DMS53 treated with DMSO at 0.1 percent for 48 hours (cell line): ENCODE data around the gene CHD2.
"Not testable (repeated sequence)": the region's sequence is repeated elsewhere in the genome, so short reads cannot be mapped to it uniquely, and the experiment has no call there.

Experiments used
- DNase-seq: peaks from one replicate; lab custom pipeline; 2025; ENCODE audit not compliant: unreplicated experiment; lab: John Stamatoyannopoulos, UW

CHD2 gene

GRCh38 chr15:93033434-93034045 lies 133.4 kb downstream of the CHD2 start:
- no peak for DNase-seq

- no peak for DNase-seq
Measured at GRCh38 chr15:93034512-93034911, 134.4 kb downstream of the CHD2 start.

GRCh38 chr15:93035092-93035915 lies 135.2 kb downstream of the CHD2 start:
- DNase-seq, result no peak

- DNase-seq, result peak; percentile 20
Measured at GRCh38 chr15:93035953-93036810, 136.1 kb downstream of the CHD2 start.

- DNase-seq, result no peak
Measured at GRCh38 chr15:93036951-93037819, 137.1 kb downstream of the CHD2 start.

- no peak for DNase-seq
Measured at GRCh38 chr15:93037820-93038705, 137.9 kb downstream of the CHD2 start.

GRCh38 chr15:93039562-93040287 lies 139.6 kb downstream of the CHD2 start:
- DNase-seq, result not testable (repeated sequence)

- DNase-seq, result no peak
Measured at GRCh38 chr15:93040288-93041158, 140.4 kb downstream of the CHD2 start.

GRCh38 chr15:93041159-93041547 lies 141.0 kb downstream of the CHD2 start:
- DNase-seq, result no peak

- DNase-seq, result no peak
Measured at GRCh38 chr15:93042211-93042610, 142.1 kb downstream of the CHD2 start.

- no peak for DNase-seq
Measured at GRCh38 chr15:93042691-93043378, 142.7 kb downstream of the CHD2 start.

GRCh38 chr15:93043621-93044300 lies 143.6 kb downstream of the CHD2 start:
- DNase-seq, result no peak

GRCh38 chr15:93044301-93045190 lies 144.4 kb downstream of the CHD2 start:
- DNase-seq, result no peak

GRCh38 chr15:93045191-93045785 lies 145.2 kb downstream of the CHD2 start:
- no peak for DNase-seq

GRCh38 chr15:93046120-93046519 lies 146.0 kb downstream of the CHD2 start:
- no peak for DNase-seq

- DNase-seq, result no peak
Measured at GRCh38 chr15:93046721-93047120, 146.6 kb downstream of the CHD2 start.
